Stimulated activated CD8-positive, alpha-beta memory T cell treated with anti-CD3 and anti-CD28 coated beads, Interleukin-4, amount 100 ng/mL, for 24 hours (primary cell): ENCODE data around the gene GAB2.
"Not testable (repeated sequence)": the region's sequence is repeated elsewhere in the genome, so short reads cannot be mapped to it uniquely, and the experiment has no call there.

Source experiments
- DNase-seq: peaks from one replicate; pipeline ENCODE4 v3.0.0-alpha.2; 2020; ENCODE audit warnings: low read depth

Gene GAB2

GRCh38 chr11:78181185-78181584 is 236.4 kb downstream of the GAB2 start:
- no peak for DNase-seq

GRCh38 chr11:78180751-78181150 is 236.9 kb downstream of the GAB2 start:
- no peak for DNase-seq

- no peak for DNase-seq
Measured at GRCh38 chr11:78179459-78180071, 238.1 kb downstream of the GAB2 start.

- no peak for DNase-seq
Measured at GRCh38 chr11:78177216-78177615, 240.4 kb downstream of the GAB2 start.

GRCh38 chr11:78176605-78177141 is 240.9 kb downstream of the GAB2 start:
- no peak for DNase-seq

GRCh38 chr11:78175862-78176261 is 241.8 kb downstream of the GAB2 start:
- not testable (repeated sequence) for DNase-seq

GRCh38 chr11:78171951-78172350 is 245.7 kb downstream of the GAB2 start:
- no peak for DNase-seq

GRCh38 chr11:78170874-78171549 is 246.6 kb downstream of the GAB2 start:
- DNase-seq: no peak

- no peak for DNase-seq
Measured at GRCh38 chr11:78170413-78170812, 247.2 kb downstream of the GAB2 start.

- no peak for DNase-seq
Measured at GRCh38 chr11:78168539-78169477, 248.8 kb downstream of the GAB2 start.

- DNase-seq: no peak
Measured at GRCh38 chr11:78166855-78167469, 250.7 kb downstream of the GAB2 start.
